Gastroesophageal sphincter (tissue), 3 donors: Measurements from ENCODE around the gene IKZF2.

Source experiments
- EP300 ChIP-seq: sonication (generic); formaldehyde crosslinking; IDR thresholded peaks from one replicate; pipeline ENCODE4 v1.6.1; 2017; ENCODE audit warnings: antibody characterized with exemption, mild to moderate bottlenecking
- POLR2A ChIP-seq, 2 donors: fragments of 450-650 bp; IDR thresholded peaks; one replicate each; pipeline ENCODE4 v1.6.1; 2017; ENCODE audit warnings: antibody characterized with exemption in 2 of 2, mild to moderate bottlenecking in 2 of 2, moderate library complexity in 1 of 2
- POLR2AphosphoS5 ChIP-seq: sonication (generic); formaldehyde crosslinking; IDR thresholded peaks from one replicate; pipeline ENCODE4 v1.6.1; 2017; ENCODE audit warnings: antibody characterized with exemption
- TF ChIP-seq, protein P1 (sequence below), 4 experiments: fragments of 200-600 bp in 2 of 4; fragments of 450-650 bp in 2 of 4; sonication (generic) in 1 of 4; IDR thresholded peaks; one replicate each; pipeline ENCODE4 v1.5.1; 2017 to 2019; ENCODE audit warnings: antibody characterized with exemption in 4 of 4, mild to moderate bottlenecking in 2 of 4, moderate library complexity in 2 of 4

DNA sequence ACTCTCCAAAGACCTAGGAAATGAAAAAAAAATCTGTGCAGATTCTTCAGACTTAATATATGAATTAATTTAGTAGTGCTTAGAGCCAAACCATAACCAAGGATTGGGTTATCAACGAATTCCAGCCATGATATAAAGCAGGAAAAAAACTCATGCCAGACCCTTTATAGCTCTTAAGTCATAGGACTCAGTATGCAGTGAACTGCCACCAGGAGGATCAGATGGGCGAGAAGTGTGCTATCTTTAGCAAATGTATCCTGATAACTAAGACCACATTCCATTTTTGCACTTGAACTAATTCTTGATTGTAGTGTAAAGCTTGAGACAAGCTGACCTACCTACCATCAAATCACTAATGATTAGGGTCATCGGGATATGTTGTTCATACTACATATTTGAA, 178.1 kb downstream of the IKZF2 start:
- TF ChIP-seq, protein P1, sequence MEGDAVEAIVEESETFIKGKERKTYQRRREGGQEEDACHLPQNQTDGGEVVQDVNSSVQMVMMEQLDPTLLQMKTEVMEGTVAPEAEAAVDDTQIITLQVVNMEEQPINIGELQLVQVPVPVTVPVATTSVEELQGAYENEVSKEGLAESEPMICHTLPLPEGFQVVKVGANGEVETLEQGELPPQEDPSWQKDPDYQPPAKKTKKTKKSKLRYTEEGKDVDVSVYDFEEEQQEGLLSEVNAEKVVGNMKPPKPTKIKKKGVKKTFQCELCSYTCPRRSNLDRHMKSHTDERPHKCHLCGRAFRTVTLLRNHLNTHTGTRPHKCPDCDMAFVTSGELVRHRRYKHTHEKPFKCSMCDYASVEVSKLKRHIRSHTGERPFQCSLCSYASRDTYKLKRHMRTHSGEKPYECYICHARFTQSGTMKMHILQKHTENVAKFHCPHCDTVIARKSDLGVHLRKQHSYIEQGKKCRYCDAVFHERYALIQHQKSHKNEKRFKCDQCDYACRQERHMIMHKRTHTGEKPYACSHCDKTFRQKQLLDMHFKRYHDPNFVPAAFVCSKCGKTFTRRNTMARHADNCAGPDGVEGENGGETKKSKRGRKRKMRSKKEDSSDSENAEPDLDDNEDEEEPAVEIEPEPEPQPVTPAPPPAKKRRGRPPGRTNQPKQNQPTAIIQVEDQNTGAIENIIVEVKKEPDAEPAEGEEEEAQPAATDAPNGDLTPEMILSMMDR (IDR thresholded peaks at IDR 0.05), result no peak
- TF ChIP-seq EP300, result no peak
- no peak for TF ChIP-seq POLR2AphosphoS5
- TF ChIP-seq POLR2A (IDR thresholded peaks at IDR 0.05), result no peak
